GM23338 (cell line): ENCODE measurements around the gene WDR20. TPM values are rescaled to one million over a fixed set of nuclear protein-coding genes. Genes with fewer than 3 reads are reported as not detected.

ENCODE experiments used
- ATAC-seq: fragments of 200-7000 bp; cut with Tn5 transposase; 3 replicates; pipeline ENCODE4 v1.9.1; 2020
- DNase-seq: peaks from one replicate; pipeline ENCODE4 v3.0.0-alpha.2; 2015; ENCODE audit warnings: low spot score
- H2AFZ ChIP-seq: fragments of 200-600 bp; sonication (generic); 2 replicates; pipeline ENCODE4 v1.8.0; 2016; ENCODE audit warnings: antibody characterized with exemption, mild to moderate bottlenecking, moderate library complexity
- H3F3A ChIP-seq: fragments of 200-600 bp; sonication (generic); replicated peaks from 2 replicates; pipeline ENCODE4 v1.8.0; 2017; ENCODE audit warnings: antibody characterized with exemption, mixed run types, low read depth
- H3K27ac ChIP-seq: fragments of 200-600 bp; sonication (generic); 2 replicates; pipeline ENCODE4 v1.6.1; 2016; ENCODE audit warnings: low read depth
- H3K27me3 ChIP-seq: fragments of 200-600 bp; sonication (generic); 2 replicates; pipeline ENCODE4 v1.8.0; 2016; ENCODE audit warnings: mild to moderate bottlenecking, mixed run types, moderate library complexity; ENCODE audit not compliant: insufficient read depth
- H3K36me3 ChIP-seq: fragments of 200-600 bp; sonication (generic); 2 replicates; pipeline ENCODE4 v1.8.0; 2016; ENCODE audit warnings: mild to moderate bottlenecking; ENCODE audit not compliant: insufficient read depth
- H3K4me1 ChIP-seq: fragments of 200-600 bp; sonication (generic); 2 replicates; pipeline ENCODE4 v1.8.0; 2016; ENCODE audit warnings: mild to moderate bottlenecking, moderate library complexity; ENCODE audit not compliant: insufficient read depth
- H3K4me2 ChIP-seq: fragments of 200-600 bp; sonication (generic); 2 replicates; pipeline ENCODE4 v1.7.1; 2017; ENCODE audit warnings: mixed run types
- H3K4me3 ChIP-seq: fragments of 200-600 bp; sonication (generic); 2 replicates; pipeline ENCODE4 v1.6.1; 2016; ENCODE audit warnings: mixed run types
- H3K79me2 ChIP-seq: fragments of 200-600 bp; sonication (generic); replicated peaks from 2 replicates; pipeline ENCODE4 v1.8.0; 2017; ENCODE audit warnings: mild to moderate bottlenecking; ENCODE audit not compliant: insufficient read depth
- H3K9me2 ChIP-seq: fragments of 200-600 bp; sonication (generic); 2 replicates; pipeline ENCODE4 v1.8.0; 2017; ENCODE audit not compliant: insufficient read depth
- H4K20me1 ChIP-seq: fragments of 200-600 bp; sonication (generic); replicated peaks from 2 replicates; pipeline ENCODE4 v1.8.0; 2017; ENCODE audit warnings: mild to moderate bottlenecking; ENCODE audit not compliant: insufficient read depth
- H3K27ac Mint-ChIP-seq: 2 replicates; pipeline ENCODE4 v1.8.0; 2020; ENCODE audit warnings: inconsistent platforms, mild to moderate bottlenecking, moderate library complexity, mixed read lengths
- H3K27me3 Mint-ChIP-seq: 3 replicates; pipeline ENCODE4 v1.8.0; 2022; ENCODE audit warnings: low read depth, mild to moderate bottlenecking, moderate library complexity, mixed read lengths, inconsistent platforms; ENCODE audit not compliant: insufficient read depth, poor library complexity
- H3K36me3 Mint-ChIP-seq: 3 replicates; pipeline ENCODE4 v1.8.0; 2021; ENCODE audit warnings: low read depth, mild to moderate bottlenecking, inconsistent platforms, moderate library complexity, mixed read lengths
- H3K4me1 Mint-ChIP-seq: 3 replicates; pipeline ENCODE4 v1.8.0; 2020; ENCODE audit warnings: mild to moderate bottlenecking, inconsistent platforms, mixed read lengths
- H3K4me3 Mint-ChIP-seq: 3 replicates; pipeline ENCODE4 v1.8.0; 2021; ENCODE audit warnings: moderate library complexity, mild to moderate bottlenecking, inconsistent platforms, mixed read lengths
- H3K9me3 Mint-ChIP-seq: 3 replicates; pipeline ENCODE4 v1.8.0; 2020; ENCODE audit warnings: moderate library complexity, mild to moderate bottlenecking, inconsistent platforms, mixed read lengths
- CREB1 ChIP-seq: fragments of 250-450 bp; sonication (Bioruptor Pico); IDR thresholded peaks from 2 replicates; pipeline ENCODE4 v1.5.0; 2020; ENCODE audit warnings: low read depth, mild to moderate bottlenecking, moderate library complexity
- EZH2 ChIP-seq: fragments of 200-600 bp; sonication (generic); IDR thresholded peaks from one replicate; pipeline ENCODE4 v1.8.0; 2017; ENCODE audit warnings: antibody characterized with exemption, mild to moderate bottlenecking, low read depth; ENCODE audit not compliant: unreplicated experiment
- EZH2phosphoT487 ChIP-seq: fragments of 200-600 bp; sonication (generic); IDR thresholded peaks from one replicate; pipeline ENCODE4 v1.8.1; 2018; ENCODE audit warnings: antibody characterized with exemption; ENCODE audit not compliant: unreplicated experiment
- NANOG ChIP-seq: IDR thresholded peaks from 2 replicates; pipeline ENCODE4 v1.6.1; 2016; ENCODE audit warnings: antibody characterized with exemption, borderline replicate concordance
- POLR2AphosphoS5 ChIP-seq: IDR thresholded peaks from 2 replicates; pipeline ENCODE4 v1.6.1; 2016; ENCODE audit warnings: antibody characterized with exemption, low read depth
- STAT1 ChIP-seq: IDR thresholded peaks from one replicate; pipeline ENCODE4 v1.6.1; 2016; ENCODE audit warnings: antibody characterized with exemption; ENCODE audit not compliant: unreplicated experiment
- ZNF331 ChIP-seq: fragments of 250-450 bp; sonication (Bioruptor Pico); IDR thresholded peaks from 2 replicates; pipeline ENCODE4 v1.5.0; 2020; ENCODE audit warnings: low read depth, mild to moderate bottlenecking, moderate library complexity
- polyA plus RNA-seq: library from polyadenylated mRNA; unstranded; fragments of >200 nt; fragmentation: Nextera tagmentation; extraction: Ambion mirVana; gene quantifications from 2 replicates; pipeline ENCODE4 v1.2.1, GENCODE V29; 2016
- total RNA-seq: library from RNA; depleted of rRNA; stranded (reverse); fragments of >200 nt; shearing (Covaris generic); gene quantifications from 2 replicates; pipeline ENCODE4 v1.2.3, GENCODE V29; 2014
- TF ChIP-seq, protein P1 (sequence below): fragments of 250-450 bp; sonication (Bioruptor Pico); IDR thresholded peaks from 2 replicates; pipeline ENCODE4 v1.5.0; 2020; ENCODE audit warnings: mild to moderate bottlenecking, moderate library complexity
- TF ChIP-seq, protein P2 (sequence below): IDR thresholded peaks from one replicate; pipeline ENCODE4 v1.6.1; 2018; ENCODE audit warnings: antibody characterized with exemption; ENCODE audit not compliant: unreplicated experiment
- TF ChIP-seq, protein P3 (sequence below): IDR thresholded peaks from 2 replicates; pipeline ENCODE4 v1.6.1; 2016; ENCODE audit warnings: antibody characterized with exemption

The WDR20 gene
- total and polyA plus RNA-seq, 2 experiments from 2014 or later: 17.9 to 21.0 TPM

DNA sequence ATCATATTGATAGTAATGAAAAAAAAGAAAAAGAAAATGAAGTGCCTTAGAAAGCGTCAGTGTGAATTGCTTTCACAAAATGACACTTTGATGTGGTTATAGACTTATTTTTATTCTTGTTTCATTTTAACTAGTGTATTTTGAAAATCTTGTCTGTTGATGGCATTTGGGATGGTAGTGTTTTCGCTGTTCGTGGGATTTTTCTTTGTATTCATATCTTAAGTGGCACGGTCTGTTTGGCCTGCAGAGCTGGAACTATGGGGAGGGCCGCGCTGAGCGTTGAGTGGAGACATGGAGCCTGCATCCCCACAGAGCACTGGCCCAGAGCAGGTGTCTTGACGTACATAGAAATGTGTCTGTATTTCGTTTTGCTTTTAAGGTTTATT lies 61.6 kb downstream of the WDR20 start (continued):
- TF ChIP-seq, protein P1, sequence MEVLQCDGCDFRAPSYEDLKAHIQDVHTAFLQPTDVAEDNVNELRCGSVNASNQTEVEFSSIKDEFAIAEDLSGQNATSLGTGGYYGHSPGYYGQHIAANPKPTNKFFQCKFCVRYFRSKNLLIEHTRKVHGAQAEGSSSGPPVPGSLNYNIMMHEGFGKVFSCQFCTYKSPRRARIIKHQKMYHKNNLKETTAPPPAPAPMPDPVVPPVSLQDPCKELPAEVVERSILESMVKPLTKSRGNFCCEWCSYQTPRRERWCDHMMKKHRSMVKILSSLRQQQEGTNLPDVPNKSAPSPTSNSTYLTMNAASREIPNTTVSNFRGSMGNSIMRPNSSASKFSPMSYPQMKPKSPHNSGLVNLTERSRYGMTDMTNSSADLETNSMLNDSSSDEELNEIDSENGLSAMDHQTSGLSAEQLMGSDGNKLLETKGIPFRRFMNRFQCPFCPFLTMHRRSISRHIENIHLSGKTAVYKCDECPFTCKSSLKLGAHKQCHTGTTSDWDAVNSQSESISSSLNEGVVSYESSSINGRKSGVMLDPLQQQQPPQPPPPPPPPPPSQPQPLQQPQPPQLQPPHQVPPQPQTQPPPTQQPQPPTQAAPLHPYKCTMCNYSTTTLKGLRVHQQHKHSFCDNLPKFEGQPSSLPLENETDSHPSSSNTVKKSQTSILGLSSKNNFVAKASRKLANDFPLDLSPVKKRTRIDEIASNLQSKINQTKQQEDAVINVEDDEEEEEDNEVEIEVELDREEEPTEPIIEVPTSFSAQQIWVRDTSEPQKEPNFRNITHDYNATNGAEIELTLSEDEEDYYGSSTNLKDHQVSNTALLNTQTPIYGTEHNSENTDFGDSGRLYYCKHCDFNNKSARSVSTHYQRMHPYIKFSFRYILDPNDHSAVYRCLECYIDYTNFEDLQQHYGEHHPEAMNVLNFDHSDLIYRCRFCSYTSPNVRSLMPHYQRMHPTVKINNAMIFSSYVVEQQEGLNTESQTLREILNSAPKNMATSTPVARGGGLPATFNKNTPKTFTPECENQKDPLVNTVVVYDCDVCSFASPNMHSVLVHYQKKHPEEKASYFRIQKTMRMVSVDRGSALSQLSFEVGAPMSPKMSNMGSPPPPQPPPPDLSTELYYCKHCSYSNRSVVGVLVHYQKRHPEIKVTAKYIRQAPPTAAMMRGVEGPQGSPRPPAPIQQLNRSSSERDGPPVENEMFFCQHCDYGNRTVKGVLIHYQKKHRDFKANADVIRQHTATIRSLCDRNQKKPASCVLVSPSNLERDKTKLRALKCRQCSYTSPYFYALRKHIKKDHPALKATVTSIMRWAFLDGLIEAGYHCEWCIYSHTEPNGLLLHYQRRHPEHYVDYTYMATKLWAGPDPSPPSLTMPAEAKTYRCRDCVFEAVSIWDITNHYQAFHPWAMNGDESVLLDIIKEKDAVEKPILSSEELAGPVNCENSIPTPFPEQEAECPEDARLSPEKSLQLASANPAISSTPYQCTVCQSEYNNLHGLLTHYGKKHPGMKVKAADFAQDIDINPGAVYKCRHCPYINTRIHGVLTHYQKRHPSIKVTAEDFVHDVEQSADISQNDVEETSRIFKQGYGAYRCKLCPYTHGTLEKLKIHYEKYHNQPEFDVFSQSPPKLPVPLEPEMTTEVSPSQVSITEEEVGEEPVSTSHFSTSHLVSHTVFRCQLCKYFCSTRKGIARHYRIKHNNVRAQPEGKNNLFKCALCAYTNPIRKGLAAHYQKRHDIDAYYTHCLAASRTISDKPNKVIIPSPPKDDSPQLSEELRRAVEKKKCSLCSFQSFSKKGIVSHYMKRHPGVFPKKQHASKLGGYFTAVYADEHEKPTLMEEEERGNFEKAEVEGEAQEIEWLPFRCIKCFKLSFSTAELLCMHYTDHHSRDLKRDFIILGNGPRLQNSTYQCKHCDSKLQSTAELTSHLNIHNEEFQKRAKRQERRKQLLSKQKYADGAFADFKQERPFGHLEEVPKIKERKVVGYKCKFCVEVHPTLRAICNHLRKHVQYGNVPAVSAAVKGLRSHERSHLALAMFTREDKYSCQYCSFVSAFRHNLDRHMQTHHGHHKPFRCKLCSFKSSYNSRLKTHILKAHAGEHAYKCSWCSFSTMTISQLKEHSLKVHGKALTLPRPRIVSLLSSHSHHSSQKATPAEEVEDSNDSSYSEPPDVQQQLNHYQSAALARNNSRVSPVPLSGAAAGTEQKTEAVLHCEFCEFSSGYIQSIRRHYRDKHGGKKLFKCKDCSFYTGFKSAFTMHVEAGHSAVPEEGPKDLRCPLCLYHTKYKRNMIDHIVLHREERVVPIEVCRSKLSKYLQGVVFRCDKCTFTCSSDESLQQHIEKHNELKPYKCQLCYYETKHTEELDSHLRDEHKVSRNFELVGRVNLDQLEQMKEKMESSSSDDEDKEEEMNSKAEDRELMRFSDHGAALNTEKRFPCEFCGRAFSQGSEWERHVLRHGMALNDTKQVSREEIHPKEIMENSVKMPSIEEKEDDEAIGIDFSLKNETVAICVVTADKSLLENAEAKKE: no peak
- TF ChIP-seq CREB1 (CRISPR knock-in tag): no peak
- TF ChIP-seq, protein P2, sequence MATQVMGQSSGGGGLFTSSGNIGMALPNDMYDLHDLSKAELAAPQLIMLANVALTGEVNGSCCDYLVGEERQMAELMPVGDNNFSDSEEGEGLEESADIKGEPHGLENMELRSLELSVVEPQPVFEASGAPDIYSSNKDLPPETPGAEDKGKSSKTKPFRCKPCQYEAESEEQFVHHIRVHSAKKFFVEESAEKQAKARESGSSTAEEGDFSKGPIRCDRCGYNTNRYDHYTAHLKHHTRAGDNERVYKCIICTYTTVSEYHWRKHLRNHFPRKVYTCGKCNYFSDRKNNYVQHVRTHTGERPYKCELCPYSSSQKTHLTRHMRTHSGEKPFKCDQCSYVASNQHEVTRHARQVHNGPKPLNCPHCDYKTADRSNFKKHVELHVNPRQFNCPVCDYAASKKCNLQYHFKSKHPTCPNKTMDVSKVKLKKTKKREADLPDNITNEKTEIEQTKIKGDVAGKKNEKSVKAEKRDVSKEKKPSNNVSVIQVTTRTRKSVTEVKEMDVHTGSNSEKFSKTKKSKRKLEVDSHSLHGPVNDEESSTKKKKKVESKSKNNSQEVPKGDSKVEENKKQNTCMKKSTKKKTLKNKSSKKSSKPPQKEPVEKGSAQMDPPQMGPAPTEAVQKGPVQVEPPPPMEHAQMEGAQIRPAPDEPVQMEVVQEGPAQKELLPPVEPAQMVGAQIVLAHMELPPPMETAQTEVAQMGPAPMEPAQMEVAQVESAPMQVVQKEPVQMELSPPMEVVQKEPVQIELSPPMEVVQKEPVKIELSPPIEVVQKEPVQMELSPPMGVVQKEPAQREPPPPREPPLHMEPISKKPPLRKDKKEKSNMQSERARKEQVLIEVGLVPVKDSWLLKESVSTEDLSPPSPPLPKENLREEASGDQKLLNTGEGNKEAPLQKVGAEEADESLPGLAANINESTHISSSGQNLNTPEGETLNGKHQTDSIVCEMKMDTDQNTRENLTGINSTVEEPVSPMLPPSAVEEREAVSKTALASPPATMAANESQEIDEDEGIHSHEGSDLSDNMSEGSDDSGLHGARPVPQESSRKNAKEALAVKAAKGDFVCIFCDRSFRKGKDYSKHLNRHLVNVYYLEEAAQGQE: no peak

DNA sequence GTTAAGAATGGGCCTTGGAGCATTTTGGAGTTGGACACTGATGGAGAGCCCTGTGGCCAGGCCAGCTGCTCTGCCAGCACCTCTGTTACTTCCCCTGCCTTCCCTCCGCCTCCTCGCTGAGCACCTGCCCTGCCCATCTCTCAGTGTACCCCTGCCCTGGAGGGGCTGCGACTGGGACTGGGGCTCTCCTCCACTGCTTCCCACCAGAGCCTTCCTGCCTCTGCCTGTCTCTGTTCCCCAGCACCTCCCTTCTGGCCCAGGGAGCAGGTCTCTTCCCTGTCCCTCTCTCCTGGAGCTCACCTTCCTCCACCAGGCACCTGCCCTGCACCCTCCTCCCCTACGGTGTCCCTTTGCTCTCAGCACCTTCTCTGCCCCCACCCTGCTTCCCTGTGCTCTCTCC lies 62.1 kb downstream of the WDR20 start:
- TF ChIP-seq EZH2: no peak
- no peak for TF ChIP-seq EZH2phosphoT487
- TF ChIP-seq NANOG: no peak
- no peak for TF ChIP-seq POLR2AphosphoS5
- no peak for TF ChIP-seq ZNF331
- no peak for TF ChIP-seq CREB1 (CRISPR knock-in tag)
- TF ChIP-seq, protein P2: no peak
- TF ChIP-seq, protein P3, sequence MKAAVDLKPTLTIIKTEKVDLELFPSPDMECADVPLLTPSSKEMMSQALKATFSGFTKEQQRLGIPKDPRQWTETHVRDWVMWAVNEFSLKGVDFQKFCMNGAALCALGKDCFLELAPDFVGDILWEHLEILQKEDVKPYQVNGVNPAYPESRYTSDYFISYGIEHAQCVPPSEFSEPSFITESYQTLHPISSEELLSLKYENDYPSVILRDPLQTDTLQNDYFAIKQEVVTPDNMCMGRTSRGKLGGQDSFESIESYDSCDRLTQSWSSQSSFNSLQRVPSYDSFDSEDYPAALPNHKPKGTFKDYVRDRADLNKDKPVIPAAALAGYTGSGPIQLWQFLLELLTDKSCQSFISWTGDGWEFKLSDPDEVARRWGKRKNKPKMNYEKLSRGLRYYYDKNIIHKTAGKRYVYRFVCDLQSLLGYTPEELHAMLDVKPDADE: no peak
- no peak for TF ChIP-seq STAT1
- H3K4me3 ChIP-seq: no peak overlapping the region
- H3K27ac Mint-ChIP-seq: no peak overlapping the region
- H3K27ac ChIP-seq: no peak overlapping the region
- H3K27me3 Mint-ChIP-seq: peaks cover 15% of the 10 kb centered on the region
- DNase-seq (no peak), ATAC-seq (peak; percentile 61)
- peaks cover 23% of the 10 kb centered on the region for H4K20me1 ChIP-seq
- peaks cover 11% of the 10 kb centered on the region for H3K4me1 Mint-ChIP-seq
- no peaks in the 10 kb centered on the region for H3K4me1 ChIP-seq
- no peak overlapping the region for H3K4me2 ChIP-seq
- H3K36me3 Mint-ChIP-seq: peaks cover 14% of the 10 kb centered on the region; the same call in 1 of the 3 replicates
- no peaks in the 10 kb centered on the region; the same call in 1 of the 2 replicates for H3K36me3 ChIP-seq
- H3K4me3 Mint-ChIP-seq: no peak overlapping the region
- H3K9me3 Mint-ChIP-seq: no peaks in the 10 kb centered on the region; the same call in 2 of the 3 replicates
- peaks cover 49% of the 10 kb centered on the region for H3K79me2 ChIP-seq
- H3K9me2 ChIP-seq: no peaks in the 10 kb centered on the region
- no peaks in the 10 kb centered on the region for H3K27me3 ChIP-seq
- H2AFZ ChIP-seq: no peak overlapping the region
- H3F3A ChIP-seq: no peaks in the 10 kb centered on the region
